Endothelial cell of umbilical vein (primary cell): ENCODE results near the gene RCOR1. TPM values are rescaled to one million over a fixed set of nuclear protein-coding genes. Genes with fewer than 3 reads are reported as not detected.

Experiments
- BruUV-seq: library from RNA; stranded (reverse); fragments of 400-500 nt; replicated peaks from 2 replicates; lab custom pipeline; 2021; lab: Mats Ljungman, UMichigan
- CTCF ChIA-PET: fragments of 300-600, 350-600 bp; sonication (Branson Sonifier 250); formaldehyde crosslinking; loops from one replicate; lab custom pipeline; 2021; ENCODE audit warnings: antibody characterized with exemption, inconsistent platforms; lab: Charles Lee
- POLR2A ChIA-PET: fragments of 300-600, 350-600 bp; sonication (Branson Sonifier 250); formaldehyde crosslinking; loops from one replicate; lab custom pipeline; 2021; ENCODE audit warnings: antibody characterized with exemption, inconsistent platforms; lab: Charles Lee
- DNase-seq: peaks from one replicate; pipeline ENCODE4 v3.0.0-alpha.2; 2011; ENCODE audit warnings: low read depth, low spot score
- FAIRE-seq: peaks from 2 replicates; lab custom pipeline; 2011; peaks lifted over from hg19 to GRCh38; lab: Jason Lieb, UNC
- H2AFZ ChIP-seq: 2 replicates; pipeline ENCODE4 v1.6.0; 2012; ENCODE audit warnings: low read depth, low read length, control low read depth, inconsistent platforms
- H3K27ac ChIP-seq: 2 replicates; pipeline ENCODE4 v1.5.1; 2011; ENCODE audit warnings: low read depth, mild to moderate bottlenecking, control low read depth, low read length, moderate library complexity; ENCODE audit not compliant: insufficient read depth
- H3K27me3 ChIP-seq, 2 experiments: 2 replicates each; pipeline versions ENCODE4 v1.6.0 to v1.6.1; 2011; ENCODE audit warnings: low read length in 2 of 2, mixed read lengths in 1 of 2; ENCODE audit not compliant: control insufficient read depth in 2 of 2, insufficient read depth in 2 of 2
- H3K36me3 ChIP-seq, 2 experiments: 2 replicates in 1 of 2; 3 replicates in 1 of 2; pipeline ENCODE4 v1.5.1; 2011; ENCODE audit warnings: low read length in 2 of 2, mild to moderate bottlenecking in 1 of 2, moderate library complexity in 1 of 2; ENCODE audit not compliant: control insufficient read depth in 2 of 2, insufficient read depth in 2 of 2; ENCODE audit errors: extremely low read depth in 1 of 2
- H3K4me1 ChIP-seq: 3 replicates; pipeline ENCODE4 v1.5.1; 2011; ENCODE audit warnings: mild to moderate bottlenecking, low read length; ENCODE audit not compliant: control insufficient read depth, insufficient read depth; ENCODE audit errors: extremely low read depth
- H3K4me2 ChIP-seq: 2 replicates; pipeline ENCODE4 v1.6.1; 2011; ENCODE audit warnings: low read length, control low read depth, mixed read lengths; ENCODE audit not compliant: insufficient read depth
- H3K4me3 ChIP-seq, 3 experiments: fragments of 200-600 bp in 1 of 3; sonication (generic), shearing (Covaris generic) in 1 of 3; replicated peaks in 1 of 3; 2 replicates each; pipeline ENCODE4 v1.5.1; 2011 to 2016; ENCODE audit warnings: control low read depth in 3 of 3, low read length in 3 of 3, mild to moderate bottlenecking in 2 of 3, inconsistent platforms in 1 of 3, low read depth in 1 of 3, moderate library complexity in 1 of 3; ENCODE audit not compliant: insufficient read depth in 1 of 3
- H3K79me2 ChIP-seq: 2 replicates; pipeline ENCODE4 v1.6.0; 2012; ENCODE audit warnings: low read length, inconsistent platforms; ENCODE audit not compliant: control insufficient read depth, insufficient read depth
- H3K9ac ChIP-seq: replicated peaks from 2 replicates; pipeline ENCODE3; 2011; ENCODE audit warnings: low read length, control low read depth; ENCODE audit not compliant: insufficient read depth; ENCODE audit errors: extremely low read depth
- H3K9me1 ChIP-seq: replicated peaks from 3 replicates; pipeline ENCODE4 v1.6.0; 2011; ENCODE audit warnings: mild to moderate bottlenecking, low read length; ENCODE audit not compliant: control insufficient read depth, insufficient read depth; ENCODE audit errors: extremely low read depth
- H3K9me3 ChIP-seq: replicated peaks from 2 replicates; pipeline ENCODE4 v1.5.1; 2012; ENCODE audit warnings: low read length, inconsistent platforms; ENCODE audit not compliant: control insufficient read depth, insufficient read depth
- H4K20me1 ChIP-seq: replicated peaks from 2 replicates; pipeline ENCODE3; 2011; ENCODE audit warnings: mild to moderate bottlenecking, low read length; ENCODE audit not compliant: control insufficient read depth, insufficient read depth; ENCODE audit errors: extremely low read depth
- CTCF ChIP-seq, 2 donors: IDR thresholded peaks; 1 replicate in 1 of 2; 2 replicates in 1 of 2; pipeline ENCODE4 v1.5.1; 2011; ENCODE audit warnings: low read length in 2 of 2, mild to moderate bottlenecking in 2 of 2, moderate library complexity in 2 of 2, control low read depth in 1 of 2, inconsistent platforms in 1 of 2, low read depth in 1 of 2; ENCODE audit not compliant: insufficient read depth in 1 of 2; ENCODE audit errors: extremely low read depth in 1 of 2
- EZH2 ChIP-seq: IDR thresholded peaks from 2 replicates; pipeline ENCODE4 v1.6.1; 2012; ENCODE audit warnings: borderline replicate concordance, low read depth, mild to moderate bottlenecking, moderate library complexity, low read length, inconsistent platforms; ENCODE audit not compliant: severe bottlenecking
- GATA2 ChIP-seq: IDR thresholded peaks from 2 replicates; pipeline ENCODE4 v1.7.0; 2011; ENCODE audit warnings: low read depth, mild to moderate bottlenecking, moderate library complexity, mixed read lengths, low read length; ENCODE audit not compliant: insufficient read length, insufficient read depth
- MAX ChIP-seq: IDR thresholded peaks from 2 replicates; pipeline ENCODE4 v1.6.1; 2011; ENCODE audit not compliant: insufficient read depth, insufficient read length
- POLR2A ChIP-seq: IDR thresholded peaks from 2 replicates; pipeline ENCODE4 v1.6.1; 2012; ENCODE audit warnings: low read depth, mild to moderate bottlenecking, control low read depth, low read length
- POLR2AphosphoS5 ChIP-seq: IDR thresholded peaks from 2 replicates; pipeline ENCODE4 v1.6.1; 2012; ENCODE audit warnings: low read depth, mild to moderate bottlenecking, control low read depth, low read length, moderate library complexity; ENCODE audit not compliant: insufficient read depth
- dilution Hi-C: fragments of 300-500 bp; cut with MboI; formaldehyde crosslinking; loops from one replicate; pipeline ENCODE4 v1.15.0; 2019; ENCODE audit warnings: low sequenced_read_pairs; ENCODE audit not compliant: extremely low pct_ligation_motif_present
- intact Hi-C: fragments of 100-400 bp; cut with micrococcal nuclease; formaldehyde crosslinking; loops from one replicate; pipeline ENCODE4 v1.10.0; 2022
- polyA plus RNA-seq, 4 experiments: library from polyadenylated mRNA; depleted of rRNA in 3 of 4; stranded (reverse) in 3 of 4; unstranded in 1 of 4; fragments of >200 nt; gene quantifications; 2 replicates each; pipeline versions ENCODE4 v1.2.1 to v1.2.3, GENCODE V29; 2011 to 2012; ENCODE audit warnings: missing spikeins in 1 of 4
- total RNA-seq: library from RNA; stranded (reverse); gene quantifications from 2 replicates; pipeline ENCODE4 v1.2.3, GENCODE V29; 2021

RCOR1 gene
- total and polyA plus RNA-seq, 2 donors (not counting 3 experiments of a cell fraction or from before 2014, with no cell fraction given): 15.6 to 32.2 TPM

GRCh38 chr14:102565959-102566358 is 26.5 kb upstream of the RCOR1 start:
- H3K4me3 ChIP-seq: no peak overlapping the region

GRCh38 chr14:102568115-102568614 is 24.3 kb upstream of the RCOR1 start:
- no peaks in the 10 kb centered on the region for H3K9me1 ChIP-seq
- no peak for TF ChIP-seq POLR2AphosphoS5
- no peak for TF ChIP-seq MAX
- TF ChIP-seq GATA2: no peak
- no peaks in the 10 kb centered on the region for H3K4me1 ChIP-seq
- peak overlapping the region; percentile 26 for H2AFZ ChIP-seq
- no peak overlapping the region for H3K27ac ChIP-seq
- no peaks in the 10 kb centered on the region for H3K9me3 ChIP-seq
- intact Hi-C loops: no loop called here
- dilution Hi-C loops: no loop called here
- no peak for DNase-seq
- no peak overlapping the region for H3K4me2 ChIP-seq
- CTCF ChIA-PET: no interaction called here
- no peaks in the 10 kb centered on the region for H3K36me3 ChIP-seq
- no peak overlapping the region for H3K9ac ChIP-seq
- H3K4me3 ChIP-seq: no peak overlapping the region
- no peaks in the 10 kb centered on the region for H3K79me2 ChIP-seq
- FAIRE-seq: no peak
- POLR2A ChIA-PET: no interaction called here
- no peaks in the 10 kb centered on the region for H3K27me3 ChIP-seq
- BruUV-seq: no TSS peak
- no peaks in the 10 kb centered on the region for H4K20me1 ChIP-seq

More at GRCh38 chr14:102565959-102566358, 26.5 kb upstream of the RCOR1 start:
- Histone ChIP-seq H3K27me3 (no peaks in the 10 kb centered on the region), H3K4me2 (no peak overlapping the region), H3K9me1 (no peaks in the 10 kb centered on the region), H3K4me1 (no peaks in the 10 kb centered on the region), H3K9ac (no peak overlapping the region), H2AFZ (no peak overlapping the region), H3K79me2 (no peaks in the 10 kb centered on the region), H4K20me1 (no peaks in the 10 kb centered on the region), H3K27ac (no peak overlapping the region), H3K9me3 (no peaks in the 10 kb centered on the region), H3K36me3 (no peaks in the 10 kb centered on the region)
- dilution Hi-C loops: no loop called here
- DNase-seq: no peak
- ChIA-PET CTCF (no interaction called here), POLR2A (no interaction called here)
- intact Hi-C loops: no loop called here
- peak; percentile 62 for FAIRE-seq
- TF ChIP-seq EZH2: no peak
- TF ChIP-seq POLR2A: no peak
- no peak for TF ChIP-seq CTCF (IDR thresholded peaks at IDR 0.05; ENCODE audit: extremely low read depth in 1 of 2, insufficient read depth in 1 of 2, low read depth in 1 of 2, low read length in 2 of 2)
- no TSS peak for BruUV-seq
